Sigmoid colon (tissue), 3 donors: ENCODE data around the gene ARHGAP12.

ENCODE experiments used
- POLR2A ChIP-seq, 2 donors: fragments of 450-650 bp; IDR thresholded peaks; one replicate each; pipeline ENCODE4 v1.6.1; 2016; ENCODE audit warnings: antibody characterized with exemption in 2 of 2, mild to moderate bottlenecking in 2 of 2, moderate library complexity in 2 of 2
- TF ChIP-seq, protein P1 (sequence below), 4 experiments: fragments of 450-650 bp in 3 of 4; fragments of 200-600 bp in 1 of 4; IDR thresholded peaks; one replicate each; pipeline ENCODE4 v1.5.1; 2016 to 2019; ENCODE audit warnings: antibody characterized with exemption in 4 of 4, mild to moderate bottlenecking in 3 of 4, moderate library complexity in 2 of 4

DNA sequence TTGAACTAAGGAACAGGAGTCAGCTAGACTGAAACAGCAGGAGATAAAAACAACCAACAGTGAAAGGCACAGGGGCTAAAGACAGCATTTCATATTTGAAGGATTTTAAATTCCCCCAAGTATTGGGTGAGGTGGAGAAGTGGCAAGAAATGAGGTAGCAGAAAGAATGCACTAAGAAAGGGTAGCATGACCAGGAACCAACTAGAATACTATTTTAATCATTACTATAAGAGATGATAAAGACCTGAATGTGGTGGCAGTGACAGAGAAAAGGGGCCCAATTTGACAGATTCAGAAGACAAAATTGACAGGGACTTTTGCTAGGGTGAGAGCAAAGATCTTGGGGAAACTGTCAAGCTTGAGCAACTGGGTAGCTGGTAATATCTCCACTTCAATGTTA, 94.9 kb downstream of the ARHGAP12 start:
- TF ChIP-seq, protein P1, sequence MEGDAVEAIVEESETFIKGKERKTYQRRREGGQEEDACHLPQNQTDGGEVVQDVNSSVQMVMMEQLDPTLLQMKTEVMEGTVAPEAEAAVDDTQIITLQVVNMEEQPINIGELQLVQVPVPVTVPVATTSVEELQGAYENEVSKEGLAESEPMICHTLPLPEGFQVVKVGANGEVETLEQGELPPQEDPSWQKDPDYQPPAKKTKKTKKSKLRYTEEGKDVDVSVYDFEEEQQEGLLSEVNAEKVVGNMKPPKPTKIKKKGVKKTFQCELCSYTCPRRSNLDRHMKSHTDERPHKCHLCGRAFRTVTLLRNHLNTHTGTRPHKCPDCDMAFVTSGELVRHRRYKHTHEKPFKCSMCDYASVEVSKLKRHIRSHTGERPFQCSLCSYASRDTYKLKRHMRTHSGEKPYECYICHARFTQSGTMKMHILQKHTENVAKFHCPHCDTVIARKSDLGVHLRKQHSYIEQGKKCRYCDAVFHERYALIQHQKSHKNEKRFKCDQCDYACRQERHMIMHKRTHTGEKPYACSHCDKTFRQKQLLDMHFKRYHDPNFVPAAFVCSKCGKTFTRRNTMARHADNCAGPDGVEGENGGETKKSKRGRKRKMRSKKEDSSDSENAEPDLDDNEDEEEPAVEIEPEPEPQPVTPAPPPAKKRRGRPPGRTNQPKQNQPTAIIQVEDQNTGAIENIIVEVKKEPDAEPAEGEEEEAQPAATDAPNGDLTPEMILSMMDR (IDR thresholded peaks at IDR 0.05) = no peak
- no peak for TF ChIP-seq POLR2A (IDR thresholded peaks at IDR 0.05)
